Pancreas (tissue), 10 donors: ENCODE results near the gene NDUFAF2. TPM values are rescaled to one million over a fixed set of nuclear protein-coding genes. Genes with fewer than 3 reads are reported as not detected.

Source experiments
- ATAC-seq, 4 donors: fragments of 200-7000 bp; cut with Tn5 transposase; one replicate each; pipeline versions ENCODE4 v1.8.0 to v1.9.1; 2020; ENCODE audit warnings: mild to moderate bottlenecking in 4 of 4, moderate library complexity in 4 of 4
- DNase-seq, 6 donors: peaks; one replicate each; pipeline ENCODE4 v3.0.0-alpha.2; 2020
- FAIRE-seq: peaks from 2 replicates; lab custom pipeline; 2012; peaks lifted over from hg19 to GRCh38; lab: Jason Lieb, UNC
- H3K27ac ChIP-seq, 4 donors: fragments of 200-600 bp; sonication (generic); 1 replicate in 3 of 4; 2 replicates in 1 of 4; pipeline versions ENCODE4 v1.5.0 to v1.8.0; 2020
- H3K27me3 ChIP-seq, 4 donors: fragments of 200-600 bp; one replicate each; pipeline ENCODE4 v1.8.0; 2021
- H3K36me3 ChIP-seq, 3 donors: fragments of 200-600 bp; sonication (generic) in 1 of 3; one replicate each; pipeline versions ENCODE4 v1.5.0 to v1.8.0; 2020 to 2021
- H3K4me1 ChIP-seq, 3 donors: fragments of 200-600 bp; one replicate each; pipeline ENCODE4 v1.8.0; 2021
- H3K4me3 ChIP-seq, 4 donors: fragments of 200-600 bp; sonication (generic) in 2 of 4; one replicate each; pipeline versions ENCODE4 v1.5.0 to v1.8.0; 2020 to 2021
- H3K9me3 ChIP-seq, 4 donors: fragments of 200-600 bp; one replicate each; pipeline ENCODE4 v1.8.0; 2021
- WGBS, 2 donors: extraction: QIAGEN DNeasy Blood & Tissue Kit; methylation state at CpG; one replicate each; pipeline ENCODE4 v1.1.7; 2013; 5-methylcytosine and 5-hydroxymethylcytosine counted together
- intact Hi-C, 3 donors: fragments of 100-400 bp; cut with DNase I; formaldehyde crosslinking; loops; one replicate each; pipeline versions ENCODE4 v1.11.1 to v1.14.2; 2022
- polyA plus RNA-seq, 2 donors: library from polyadenylated mRNA; stranded (reverse); fragments of 200-250 nt; gene quantifications; one replicate each; pipeline ENCODE4 v1.2.3, GENCODE V29; 2013
- total RNA-seq, 6 donors: library from RNA; stranded (reverse); fragmentation: NEBNext Ultra II Directional in 4 of 6; extraction: Animal tissue kit (Norgen Biotek cat#: 25700) in 4 of 6; gene quantifications; one replicate each; pipeline versions ENCODE4 v1.2.1 to v1.2.4, GENCODE V29; 2021 to 2023
- TF ChIP-seq, protein P1 (sequence below), 4 donors: fragments of 200-600 bp; sonication (generic) in 3 of 4; IDR thresholded peaks; one replicate each; pipeline versions ENCODE4 v1.5.0 to v1.8.0; 2021; ENCODE audit warnings: antibody characterized with exemption in 4 of 4
- donor health status: healthy with polysubstance abuse.
- donor health status: DM: no; HTN: no; CAD: no; lungs with moderate emphysema.
- donor health status: DM: no; HTN: no; CAD: no.
- donor health status: control.
- donor health status: control.
- donor health status: Bipolar disorder and iron deficiency.
- donor health status: DM: yes; HTN: yes; CAD: no.
- donor health status: DM: no; HTN: no; CAD: no.
- donor health status: DM: no; HTN: no; CAD: no.
- donor health status: DM: yes; HTN: yes; CAD: no.

The NDUFAF2 gene
- total and polyA plus RNA-seq, 8 donors = 9.4 to 28.6 (median 12.8) TPM

DNA sequence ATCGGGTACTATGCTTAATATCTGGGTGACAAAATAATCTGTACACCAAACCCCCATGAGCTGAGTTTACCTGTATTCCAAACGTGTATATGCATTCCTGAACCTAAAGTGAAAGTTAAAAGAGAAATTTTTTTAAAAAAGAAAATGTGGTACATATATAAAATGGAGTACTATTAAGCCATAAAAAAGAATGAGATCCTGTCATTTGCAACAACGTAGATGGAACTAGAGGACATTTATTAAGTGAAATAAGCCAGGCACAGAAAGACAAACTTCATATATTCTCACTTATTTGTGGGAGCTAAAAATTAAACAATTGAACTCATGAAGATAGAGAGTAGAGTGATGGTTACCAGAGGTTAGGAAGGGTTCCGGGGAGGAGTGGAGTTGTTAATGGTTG lies 44.8 kb downstream of the NDUFAF2 start:
- TF ChIP-seq, protein P1, sequence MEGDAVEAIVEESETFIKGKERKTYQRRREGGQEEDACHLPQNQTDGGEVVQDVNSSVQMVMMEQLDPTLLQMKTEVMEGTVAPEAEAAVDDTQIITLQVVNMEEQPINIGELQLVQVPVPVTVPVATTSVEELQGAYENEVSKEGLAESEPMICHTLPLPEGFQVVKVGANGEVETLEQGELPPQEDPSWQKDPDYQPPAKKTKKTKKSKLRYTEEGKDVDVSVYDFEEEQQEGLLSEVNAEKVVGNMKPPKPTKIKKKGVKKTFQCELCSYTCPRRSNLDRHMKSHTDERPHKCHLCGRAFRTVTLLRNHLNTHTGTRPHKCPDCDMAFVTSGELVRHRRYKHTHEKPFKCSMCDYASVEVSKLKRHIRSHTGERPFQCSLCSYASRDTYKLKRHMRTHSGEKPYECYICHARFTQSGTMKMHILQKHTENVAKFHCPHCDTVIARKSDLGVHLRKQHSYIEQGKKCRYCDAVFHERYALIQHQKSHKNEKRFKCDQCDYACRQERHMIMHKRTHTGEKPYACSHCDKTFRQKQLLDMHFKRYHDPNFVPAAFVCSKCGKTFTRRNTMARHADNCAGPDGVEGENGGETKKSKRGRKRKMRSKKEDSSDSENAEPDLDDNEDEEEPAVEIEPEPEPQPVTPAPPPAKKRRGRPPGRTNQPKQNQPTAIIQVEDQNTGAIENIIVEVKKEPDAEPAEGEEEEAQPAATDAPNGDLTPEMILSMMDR (IDR thresholded peaks at IDR 0.05) = no peak

DNA sequence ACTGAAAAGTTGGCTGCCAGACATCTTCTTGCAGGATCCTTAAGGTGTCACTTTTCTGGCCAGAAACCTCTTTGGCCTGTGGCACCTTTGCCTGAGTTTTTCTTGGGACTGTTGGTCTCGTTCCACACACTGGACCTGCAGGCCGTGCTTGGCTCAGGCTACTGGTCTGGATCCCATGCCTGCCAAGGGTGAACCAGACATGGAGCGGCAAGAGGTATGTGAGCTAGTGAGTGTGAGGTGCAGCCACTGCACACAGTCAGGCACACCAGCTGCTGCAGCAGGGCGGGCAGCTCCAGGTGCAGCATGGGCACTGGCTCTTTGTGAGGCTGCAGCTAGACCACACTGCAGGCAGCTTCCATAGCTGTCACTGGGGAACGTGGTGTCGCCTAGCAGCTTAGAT lies 47.9 kb downstream of the NDUFAF2 start:
- WGBS, 2 donors = 96 to 99% methylated on average over 6 of the region's 6 CpGs
- no peaks in the 10 kb centered on the region for H3K4me1 ChIP-seq
- no peaks in the 10 kb centered on the region for H3K36me3 ChIP-seq
- no peak overlapping the region for H3K4me3 ChIP-seq
- intact Hi-C loops = no loop called here
- FAIRE-seq (no peak), DNase-seq (no peak), ATAC-seq (no peak)
- no peak overlapping the region for H3K27ac ChIP-seq
- no peaks in the 10 kb centered on the region for H3K9me3 ChIP-seq
- TF ChIP-seq, protein P1 (IDR thresholded peaks at IDR 0.05) = no peak
- H3K27me3 ChIP-seq = no peaks in the 10 kb centered on the region

More for the DNA sequence above, 44.8 kb downstream of the NDUFAF2 start:
- Histone ChIP-seq H3K27me3 (no peaks in the 10 kb centered on the region), H3K9me3 (no peaks in the 10 kb centered on the region), H3K4me1 (no peaks in the 10 kb centered on the region), H3K36me3 (no peaks in the 10 kb centered on the region), H3K4me3 (no peak overlapping the region), H3K27ac (no peak overlapping the region)
- ATAC-seq (no peak), FAIRE-seq (no peak), DNase-seq (no peak)
- intact Hi-C loops = no loop called here
- WGBS, 2 donors = 90% methylated on average over 4 of the region's 4 CpGs

DNA sequence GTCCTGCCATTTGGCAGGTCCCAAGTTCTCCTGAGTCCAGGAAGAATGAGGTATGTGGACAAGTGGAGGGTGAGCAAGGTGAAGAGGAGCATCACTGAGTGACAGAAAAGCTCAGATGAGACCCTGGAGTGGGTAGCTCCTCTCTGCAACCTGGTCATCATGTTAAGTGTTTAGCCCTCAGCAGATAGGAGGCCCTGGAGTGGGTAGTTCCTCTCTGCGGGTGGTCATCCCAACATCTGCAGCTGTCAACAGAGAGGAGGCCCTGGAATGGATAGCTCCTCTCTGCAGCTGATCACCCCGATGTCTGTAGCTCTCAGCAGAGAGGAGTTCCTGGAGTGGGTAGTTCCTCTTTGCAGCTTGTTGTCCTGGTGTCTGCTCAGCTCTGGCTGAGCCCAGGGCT lies 48.4 kb downstream of the NDUFAF2 start:
- FAIRE-seq = no peak
- 96 to 100% methylated on average over 2 of the region's 2 CpGs for WGBS, 2 donors

DNA sequence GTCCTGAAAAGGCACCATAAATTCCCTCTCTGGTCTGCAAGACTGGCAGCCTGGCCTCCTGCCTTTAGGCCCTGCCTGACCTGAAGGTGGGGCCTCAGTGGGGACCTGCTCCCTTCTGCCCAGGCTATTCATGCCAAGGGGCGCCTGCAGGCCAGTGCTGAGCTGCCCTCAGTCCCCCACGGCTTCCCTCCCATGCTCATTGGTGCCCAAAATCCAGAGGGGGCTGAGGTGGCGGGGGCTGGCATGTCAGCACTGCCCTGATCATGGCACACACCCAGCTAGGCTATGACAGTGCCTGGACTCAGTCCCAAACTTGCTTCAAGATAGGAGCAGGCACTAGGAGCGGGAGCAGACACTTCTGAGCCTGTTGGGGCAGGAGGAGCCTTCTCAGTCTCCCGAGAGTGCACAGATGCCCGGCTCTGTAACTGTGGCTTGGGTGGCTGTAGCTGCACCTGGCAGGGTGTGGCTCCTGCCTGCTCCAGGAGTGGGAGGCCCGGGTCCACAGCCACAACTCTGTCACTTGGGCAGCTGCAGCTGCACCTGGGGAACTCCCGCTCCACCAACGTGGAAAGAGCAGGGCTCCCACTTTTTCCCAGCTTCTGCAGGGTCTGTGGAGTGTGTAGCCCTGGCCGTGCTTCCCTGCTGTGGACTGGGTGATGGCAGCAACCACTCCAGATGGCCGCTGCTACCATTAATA lies 49.0 kb downstream of the NDUFAF2 start:
- ATAC-seq (no peak), FAIRE-seq (no peak), DNase-seq (peak in 1 of 6 donors; percentile 38)
- Histone ChIP-seq H3K9me3 (no peaks in the 10 kb centered on the region), H3K4me3 (no peak overlapping the region), H3K4me1 (peaks cover 0 to 6% (median 0%) of the 10 kb centered on the region in 3 donors), H3K36me3 (no peaks in the 10 kb centered on the region), H3K27me3 (no peaks in the 10 kb centered on the region), H3K27ac (no peak overlapping the region)
- intact Hi-C loops = no loop called here
- TF ChIP-seq, protein P1 (IDR thresholded peaks at IDR 0.05) = no peak
- WGBS, 2 donors = 74 to 78% methylated on average over 11 of the region's 11 CpGs

More for the DNA sequence above, 48.4 kb downstream of the NDUFAF2 start:
- DNase-seq = no peak
- H3K9me3 ChIP-seq = no peaks in the 10 kb centered on the region
- intact Hi-C loops = no loop called here
- TF ChIP-seq, protein P1 (IDR thresholded peaks at IDR 0.05) = no peak
- no peak overlapping the region for H3K27ac ChIP-seq
- H3K4me1 ChIP-seq = peaks cover 0 to 4% (median 0%) of the 10 kb centered on the region in 3 donors
- no peaks in the 10 kb centered on the region for H3K27me3 ChIP-seq
- no peak overlapping the region for H3K4me3 ChIP-seq
- ATAC-seq = no peak
- H3K36me3 ChIP-seq = no peaks in the 10 kb centered on the region

DNA sequence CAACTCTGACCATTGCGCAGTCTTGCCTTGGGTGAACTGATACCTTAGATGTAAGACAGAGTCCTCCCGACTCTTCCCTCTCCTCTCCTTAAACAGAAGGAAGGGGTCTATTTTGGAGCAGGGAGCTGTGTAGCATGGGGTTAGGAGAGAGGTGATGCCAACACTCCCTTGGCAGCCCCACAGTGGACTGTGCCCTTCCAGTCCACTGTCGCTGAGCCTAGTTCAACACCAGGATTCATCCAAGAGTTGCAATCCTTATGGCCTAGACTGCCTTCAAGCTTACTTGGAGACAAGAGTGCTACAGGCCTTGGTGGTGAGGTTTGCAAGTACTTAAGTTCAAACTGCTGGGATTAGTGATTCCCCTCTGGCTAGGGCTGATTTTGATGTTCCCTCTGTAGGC lies 51.4 kb downstream of the NDUFAF2 start:
- TF ChIP-seq, protein P1 (IDR thresholded peaks at IDR 0.05) = no peak
- intact Hi-C loops = no loop called here
- peaks cover 0 to 6% (median 0%) of the 10 kb centered on the region in 3 donors for H3K4me1 ChIP-seq
- no peaks in the 10 kb centered on the region for H3K9me3 ChIP-seq
- 76 to 77% methylated on average over 3 of the region's 3 CpGs for WGBS, 2 donors
- no peak overlapping the region for H3K27ac ChIP-seq
- no peaks in the 10 kb centered on the region for H3K36me3 ChIP-seq
- FAIRE-seq (no peak), ATAC-seq (no peak), DNase-seq (no peak)
- no peak overlapping the region for H3K4me3 ChIP-seq
- no peaks in the 10 kb centered on the region for H3K27me3 ChIP-seq
